Osteoblast (primary cell): ENCODE measurements around the gene UBAP2. TPM values are rescaled to one million over a fixed set of nuclear protein-coding genes. Genes with fewer than 3 reads are reported as not detected.
A peak's percentile ranks its signal among the peaks of the same experiment; 100 is the strongest.

ENCODE experiments used
- DNase-seq: peaks from one replicate; pipeline ENCODE4 v3.0.0; 2011; ENCODE audit warnings: low spot score, mixed read lengths; ENCODE audit not compliant: insufficient read length; ENCODE audit errors: missing footprints
- H2AFZ ChIP-seq: 2 replicates; pipeline ENCODE4 v1.6.0; 2011; ENCODE audit warnings: mild to moderate bottlenecking, low read length
- H3K27ac ChIP-seq: 2 replicates; pipeline ENCODE4 v1.5.1; 2011; ENCODE audit warnings: mild to moderate bottlenecking, low read depth, low read length, moderate library complexity
- H3K27me3 ChIP-seq: 2 replicates; pipeline ENCODE4 v1.6.0; 2012; ENCODE audit warnings: mild to moderate bottlenecking, control low read depth, inconsistent platforms, low read length, moderate library complexity; ENCODE audit not compliant: insufficient read depth
- H3K36me3 ChIP-seq: 2 replicates; pipeline ENCODE4 v1.5.1; 2011; ENCODE audit warnings: mild to moderate bottlenecking, low read length, control low read depth, moderate library complexity; ENCODE audit not compliant: insufficient read depth
- H3K4me1 ChIP-seq: 2 replicates; pipeline ENCODE4 v1.5.1; 2011; ENCODE audit warnings: mild to moderate bottlenecking, low read length, control low read depth, moderate library complexity; ENCODE audit not compliant: insufficient read depth
- H3K4me2 ChIP-seq: 2 replicates; pipeline ENCODE4 v1.6.0; 2011; ENCODE audit warnings: mild to moderate bottlenecking, low read length; ENCODE audit not compliant: insufficient read depth
- H3K4me3 ChIP-seq: fragments of 200-600 bp; sonication (generic); 3 replicates; pipeline ENCODE4 v1.5.1; 2012; ENCODE audit warnings: mild to moderate bottlenecking, low read length, inconsistent platforms; ENCODE audit not compliant: insufficient read depth
- H3K79me2 ChIP-seq: 2 replicates; pipeline ENCODE4 v1.6.0; 2012; ENCODE audit warnings: mild to moderate bottlenecking, low read length, control low read depth, inconsistent platforms; ENCODE audit not compliant: insufficient read depth
- H3K9me3 ChIP-seq: 2 replicates; pipeline ENCODE4 v1.5.1; 2011; ENCODE audit warnings: low read depth, low read length, control low read depth
- H4K20me1 ChIP-seq: 2 replicates; pipeline ENCODE4 v1.6.0; 2012; ENCODE audit warnings: mild to moderate bottlenecking, low read length, control low read depth; ENCODE audit not compliant: insufficient read depth
- CTCF ChIP-seq: IDR thresholded peaks from 2 replicates; pipeline ENCODE4 v1.5.1; 2011; ENCODE audit warnings: mild to moderate bottlenecking, low read depth, low read length, moderate library complexity; ENCODE audit errors: extremely low read depth
- total RNA-seq: library from RNA; depleted of rRNA; stranded (reverse); fragments of >200 nt; gene quantifications from 2 replicates; pipeline ENCODE4 v1.2.3, GENCODE V29; 2012

Gene UBAP2
- total RNA-seq, 1 donor: 18.5 TPM

- Histone ChIP-seq H3K27me3 (no peaks in the 10 kb centered on the region), H3K27ac (no peak overlapping the region), H2AFZ (no peak overlapping the region), H3K4me3 (no peak overlapping the region), H3K4me1 (no peaks in the 10 kb centered on the region), H3K4me2 (no peak overlapping the region), H4K20me1 (peaks cover 11% of the 10 kb centered on the region), H3K79me2 (peaks cover 11% of the 10 kb centered on the region), H3K9me3 (no peaks in the 10 kb centered on the region), H3K36me3 (peaks cover 81% of the 10 kb centered on the region)
- TF ChIP-seq CTCF: no peak
- DNase-seq: peak; percentile 13
These were observed 129.3 kb downstream of the UBAP2 start for GRCh38 chr9:33919276-33919897.

DNA sequence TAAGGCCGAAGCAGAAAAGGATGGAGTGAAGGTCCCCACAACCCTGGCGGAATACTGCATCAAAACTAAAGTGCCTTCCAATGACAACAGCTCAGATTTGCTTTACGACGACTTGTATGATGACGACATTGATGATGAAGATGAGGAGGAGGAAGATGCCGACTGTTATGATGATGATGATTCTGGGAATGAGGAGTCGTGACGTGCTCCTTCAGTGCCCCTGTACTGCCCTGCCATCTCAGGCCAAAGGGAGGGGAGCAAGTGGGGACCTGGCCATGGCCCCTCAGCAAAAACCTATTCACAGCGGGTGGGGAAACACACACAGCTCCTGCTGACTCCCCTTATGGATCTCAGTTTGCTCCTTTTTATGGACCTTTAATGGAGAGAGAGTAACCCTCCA, 131.7 kb downstream of the UBAP2 start:
- peaks cover 6% of the 10 kb centered on the region for H4K20me1 ChIP-seq
- H3K79me2 ChIP-seq: peaks cover 27% of the 10 kb centered on the region
- H3K4me1 ChIP-seq: peaks cover 6% of the 10 kb centered on the region
- no peaks in the 10 kb centered on the region for H3K9me3 ChIP-seq
- no peak for DNase-seq
- no peak overlapping the region for H2AFZ ChIP-seq
- H3K27me3 ChIP-seq: no peaks in the 10 kb centered on the region
- no peak overlapping the region for H3K27ac ChIP-seq
- no peak overlapping the region for H3K4me2 ChIP-seq
- no peak for TF ChIP-seq CTCF
- peaks cover 74% of the 10 kb centered on the region for H3K36me3 ChIP-seq
- no peak overlapping the region for H3K4me3 ChIP-seq

- no peak overlapping the region for H3K4me3 ChIP-seq
- no peak overlapping the region for H2AFZ ChIP-seq
- peaks cover 37% of the 10 kb centered on the region for H3K79me2 ChIP-seq
- no peak for TF ChIP-seq CTCF
- H3K36me3 ChIP-seq: peaks cover 56% of the 10 kb centered on the region
- no peak for DNase-seq
- H3K4me1 ChIP-seq: peaks cover 6% of the 10 kb centered on the region
- H3K4me2 ChIP-seq: no peak overlapping the region
- H3K27me3 ChIP-seq: no peaks in the 10 kb centered on the region
- H3K27ac ChIP-seq: no peak overlapping the region
- H3K9me3 ChIP-seq: no peaks in the 10 kb centered on the region
- H4K20me1 ChIP-seq: peaks cover 6% of the 10 kb centered on the region
These were observed 133.6 kb downstream of the UBAP2 start for GRCh38 chr9:33914887-33915628.

GRCh38 chr9:33913541-33913940, 135.1 kb downstream of the UBAP2 start:
- peaks cover 46% of the 10 kb centered on the region for H3K36me3 ChIP-seq
- H3K79me2 ChIP-seq: peaks cover 51% of the 10 kb centered on the region
- no peak for TF ChIP-seq CTCF
- no peak overlapping the region for H2AFZ ChIP-seq
- H3K9me3 ChIP-seq: no peaks in the 10 kb centered on the region
- H3K4me2 ChIP-seq: no peak overlapping the region
- peaks cover 6% of the 10 kb centered on the region for H3K4me1 ChIP-seq
- H3K27me3 ChIP-seq: no peaks in the 10 kb centered on the region
- DNase-seq: no peak
- no peak overlapping the region for H3K4me3 ChIP-seq
- H4K20me1 ChIP-seq: peaks cover 7% of the 10 kb centered on the region
- no peak overlapping the region for H3K27ac ChIP-seq
